Neural progenitor cell (in vitro differentiated cells): ENCODE data around the gene LIPM.

ENCODE experiments used
- EZH2 ChIP-seq: fragments of 200-600 bp; sonication (generic); IDR thresholded peaks from 2 replicates; pipeline ENCODE4 v1.6.1; 2017; ENCODE audit warnings: antibody characterized with exemption, mild to moderate bottlenecking, moderate library complexity
- EZH2phosphoT487 ChIP-seq: fragments of 200-600 bp; sonication (generic); IDR thresholded peaks from 2 replicates; pipeline ENCODE4 v1.6.1; 2017; ENCODE audit warnings: antibody characterized with exemption
- TF ChIP-seq, protein P1 (sequence below): fragments of 200-600 bp; sonication (generic); IDR thresholded peaks from 2 replicates; pipeline ENCODE4 v1.5.1; 2017; ENCODE audit warnings: antibody characterized with exemption, mild to moderate bottlenecking

DNA sequence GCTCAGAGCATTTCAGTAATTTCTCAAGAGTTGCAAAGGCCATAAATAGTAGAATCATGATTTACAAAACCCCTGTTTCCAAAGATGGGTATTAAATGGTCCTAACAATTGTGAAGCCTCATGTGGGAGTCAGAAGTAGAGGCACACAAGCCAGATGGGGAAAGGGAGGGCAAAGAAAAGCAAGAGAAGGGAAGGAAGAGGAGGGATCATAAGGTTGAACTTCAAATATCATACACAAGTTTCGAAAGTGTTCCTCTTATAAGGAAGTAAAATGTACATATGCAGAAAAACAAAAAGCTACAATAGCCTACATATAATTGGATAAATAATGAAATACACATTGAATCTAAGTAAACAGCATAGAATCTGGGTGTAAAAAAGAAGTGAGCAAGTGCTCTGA, 36.7 kb upstream of the LIPM start:
- TF ChIP-seq EZH2 (no peak), EZH2phosphoT487 (no peak)
- TF ChIP-seq, protein P1, sequence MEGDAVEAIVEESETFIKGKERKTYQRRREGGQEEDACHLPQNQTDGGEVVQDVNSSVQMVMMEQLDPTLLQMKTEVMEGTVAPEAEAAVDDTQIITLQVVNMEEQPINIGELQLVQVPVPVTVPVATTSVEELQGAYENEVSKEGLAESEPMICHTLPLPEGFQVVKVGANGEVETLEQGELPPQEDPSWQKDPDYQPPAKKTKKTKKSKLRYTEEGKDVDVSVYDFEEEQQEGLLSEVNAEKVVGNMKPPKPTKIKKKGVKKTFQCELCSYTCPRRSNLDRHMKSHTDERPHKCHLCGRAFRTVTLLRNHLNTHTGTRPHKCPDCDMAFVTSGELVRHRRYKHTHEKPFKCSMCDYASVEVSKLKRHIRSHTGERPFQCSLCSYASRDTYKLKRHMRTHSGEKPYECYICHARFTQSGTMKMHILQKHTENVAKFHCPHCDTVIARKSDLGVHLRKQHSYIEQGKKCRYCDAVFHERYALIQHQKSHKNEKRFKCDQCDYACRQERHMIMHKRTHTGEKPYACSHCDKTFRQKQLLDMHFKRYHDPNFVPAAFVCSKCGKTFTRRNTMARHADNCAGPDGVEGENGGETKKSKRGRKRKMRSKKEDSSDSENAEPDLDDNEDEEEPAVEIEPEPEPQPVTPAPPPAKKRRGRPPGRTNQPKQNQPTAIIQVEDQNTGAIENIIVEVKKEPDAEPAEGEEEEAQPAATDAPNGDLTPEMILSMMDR: no peak
